HEK293T (cell line): ENCODE results near the gene MPV17.
"Not testable (repeated sequence)": the region's sequence is repeated elsewhere in the genome, so short reads cannot be mapped to it uniquely, and the experiment has no call there.

Source experiments
- CTCF ChIA-PET: fragments of 350-600 bp; formaldehyde crosslinking; extraction: SDS; loops from one replicate; lab custom pipeline; 2021; ENCODE audit warnings: antibody characterized with exemption, inconsistent platforms; lab: Yijun Ruan, JAX
- POLR2A ChIA-PET: fragments of 350-600 bp; formaldehyde crosslinking; extraction: SDS; loops from one replicate; lab custom pipeline; 2020; ENCODE audit warnings: antibody characterized with exemption, inconsistent platforms; lab: Yijun Ruan, JAX
- DNase-seq: peaks from one replicate; pipeline ENCODE4 v3.0.0; 2012; ENCODE audit warnings: mixed read lengths; ENCODE audit errors: extremely low spot score
- ARNT ChIP-seq: fragments of 450-650 bp; IDR thresholded peaks from 2 replicates; pipeline ENCODE4 v1.6.1; 2017; ENCODE audit warnings: mild to moderate bottlenecking
- BHLHE40 ChIP-seq: fragments of 450-650 bp; IDR thresholded peaks from 2 replicates; pipeline ENCODE4 v1.6.1; 2016; ENCODE audit warnings: mild to moderate bottlenecking, moderate library complexity, borderline replicate concordance
- CTBP1 ChIP-seq: fragments of 450-650 bp; IDR thresholded peaks from 2 replicates; pipeline ENCODE4 v1.6.1; 2016; ENCODE audit warnings: borderline replicate concordance
- ELF4 ChIP-seq: fragments of 450-650 bp; IDR thresholded peaks from 2 replicates; pipeline ENCODE4 v1.6.1; 2017; ENCODE audit warnings: antibody characterized with exemption
- FOXA1 ChIP-seq: fragments of 450-650 bp; IDR thresholded peaks from 2 replicates; pipeline ENCODE4 v1.6.1; 2016; ENCODE audit warnings: mild to moderate bottlenecking
- FOXK2 ChIP-seq: fragments of 450-650 bp; IDR thresholded peaks from 2 replicates; pipeline ENCODE4 v1.6.1; 2016; ENCODE audit warnings: mild to moderate bottlenecking
- FOXM1 ChIP-seq: fragments of 450-650 bp; IDR thresholded peaks from 2 replicates; pipeline ENCODE4 v1.6.1; 2017; ENCODE audit warnings: mild to moderate bottlenecking, borderline replicate concordance
- HDGF ChIP-seq: fragments of 450-650 bp; IDR thresholded peaks from 2 replicates; pipeline ENCODE4 v1.6.1; 2017; ENCODE audit warnings: antibody characterized with exemption, borderline replicate concordance
- L3MBTL2 ChIP-seq: fragments of 450-650 bp; conservative IDR thresholded peaks from 2 replicates; pipeline ENCODE4 v1.6.1; 2016; ENCODE audit warnings: mild to moderate bottlenecking
- LEF1 ChIP-seq: fragments of 450-650 bp; IDR thresholded peaks from 2 replicates; pipeline ENCODE4 v1.6.1; 2017; ENCODE audit warnings: mild to moderate bottlenecking, borderline replicate concordance
- NFRKB ChIP-seq: fragments of 450-650 bp; IDR thresholded peaks from 2 replicates; pipeline ENCODE4 v1.6.1; 2016; ENCODE audit warnings: mild to moderate bottlenecking, moderate library complexity
- SP1 ChIP-seq: fragments of 450-650 bp; IDR thresholded peaks from 2 replicates; pipeline ENCODE4 v1.6.1; 2017
- SUZ12 ChIP-seq: fragments of 450-650 bp; IDR thresholded peaks from 2 replicates; pipeline ENCODE4 v1.6.1; 2016; ENCODE audit warnings: mild to moderate bottlenecking
- TARDBP ChIP-seq: fragments of 450-650 bp; IDR thresholded peaks from 2 replicates; pipeline ENCODE4 v1.6.1; 2016
- ZNF384 ChIP-seq: fragments of 450-650 bp; IDR thresholded peaks from 2 replicates; pipeline ENCODE4 v1.6.1; 2016
- TF ChIP-seq, protein P1 (sequence below): fragments of 450-650 bp; IDR thresholded peaks from 2 replicates; pipeline ENCODE4 v1.6.1; 2016

The MPV17 gene

DNA sequence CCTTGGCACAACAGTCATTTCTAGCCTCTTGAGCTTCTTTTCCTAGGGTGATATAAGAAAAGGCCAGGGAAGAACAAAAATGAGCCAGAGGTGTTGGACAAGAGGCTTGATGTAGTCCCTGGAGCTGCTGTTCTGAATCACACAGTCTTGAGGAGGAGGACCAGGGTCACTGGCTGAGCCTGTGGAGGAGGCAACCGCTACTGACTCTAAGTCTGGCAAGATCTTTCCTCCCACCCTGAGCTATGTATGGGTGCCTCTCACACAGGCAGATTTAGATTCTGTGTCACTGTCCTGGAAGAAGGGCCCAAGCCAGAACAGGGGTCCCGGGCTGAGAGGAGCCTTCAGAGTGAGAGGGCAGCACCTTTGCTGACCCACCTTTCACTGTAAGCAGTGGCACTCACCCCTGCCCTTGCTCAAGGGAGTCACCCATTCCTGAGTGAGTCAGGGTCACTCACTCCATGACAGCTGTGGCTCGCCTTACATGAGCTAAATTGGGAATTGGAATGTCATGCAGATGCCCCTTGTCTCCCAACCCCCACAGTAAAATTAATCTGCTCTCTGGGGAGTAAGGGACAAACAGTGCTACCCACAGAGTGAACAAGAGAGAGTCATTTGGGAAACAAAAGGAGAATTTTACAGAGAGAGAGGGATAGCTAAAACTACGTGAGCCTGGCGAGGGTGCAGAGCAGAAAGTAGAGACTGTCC, 40.9 kb downstream of the MPV17 start, which contains the start of gene TRIM54:
TSS of gene TRIM54 (plus strand) at position 575 of the 705 bp plus-strand sequence. CDS start 303 bp downstream, outside the sequence.
- ChIA-PET CTCF (interaction anchor here (1.2 to 3.1 kb wide), 7 partner anchors 9 to 182 kb away, joined by 5 to 31 read pairs (median 7); no protein-coding TSS in a partner anchor), POLR2A (interaction anchor here (0.7 to 2.2 kb wide), 6 partner anchors 10 to 211 kb away, joined by 3 to 8 read pairs (median 4); partner anchors contain the start of genes GTF3C2 and OST4)
- DNase-seq = no peak
- TF ChIP-seq ZNF384 = no peak
- no peak for TF ChIP-seq SUZ12
- TF ChIP-seq ARNT = no peak
- TF ChIP-seq FOXM1 = no peak
- no peak for TF ChIP-seq L3MBTL2
- no peak for TF ChIP-seq ELF4
- TF ChIP-seq NFRKB = no peak
- TF ChIP-seq FOXA1 = no peak

DNA sequence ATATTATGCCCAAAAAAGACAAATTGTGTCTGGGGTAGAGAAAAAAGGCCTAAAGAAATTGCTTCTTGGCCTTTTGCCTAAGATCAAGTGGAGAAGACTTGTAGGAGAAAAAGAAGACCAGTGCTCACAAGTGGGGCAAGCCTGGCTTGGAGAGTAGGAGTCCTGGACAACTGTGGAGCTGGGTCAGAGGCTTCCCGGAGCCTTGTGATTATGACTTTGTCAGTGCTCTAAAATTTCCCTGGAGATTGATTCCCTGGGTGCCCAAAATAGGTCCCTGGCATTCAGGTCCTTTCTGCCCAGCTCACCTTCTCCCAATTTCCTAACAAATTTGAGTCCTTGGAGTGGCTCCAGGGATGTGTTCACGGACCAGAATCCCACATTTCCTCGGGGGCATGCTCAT, 41.5 kb downstream of the MPV17 start:
- ChIA-PET CTCF (interaction anchor here (1.2 to 3.1 kb wide), 5 partner anchors 9 to 182 kb away, joined by 5 to 31 read pairs (median 6); no protein-coding TSS in a partner anchor), POLR2A (interaction anchor here (1.0 to 1.2 kb wide), 2 partner anchors 11 to 75 kb away, joined by 3 to 6 read pairs; partner anchors contain the start of gene GTF3C2)
- no peak for TF ChIP-seq BHLHE40
- TF ChIP-seq, protein P1, sequence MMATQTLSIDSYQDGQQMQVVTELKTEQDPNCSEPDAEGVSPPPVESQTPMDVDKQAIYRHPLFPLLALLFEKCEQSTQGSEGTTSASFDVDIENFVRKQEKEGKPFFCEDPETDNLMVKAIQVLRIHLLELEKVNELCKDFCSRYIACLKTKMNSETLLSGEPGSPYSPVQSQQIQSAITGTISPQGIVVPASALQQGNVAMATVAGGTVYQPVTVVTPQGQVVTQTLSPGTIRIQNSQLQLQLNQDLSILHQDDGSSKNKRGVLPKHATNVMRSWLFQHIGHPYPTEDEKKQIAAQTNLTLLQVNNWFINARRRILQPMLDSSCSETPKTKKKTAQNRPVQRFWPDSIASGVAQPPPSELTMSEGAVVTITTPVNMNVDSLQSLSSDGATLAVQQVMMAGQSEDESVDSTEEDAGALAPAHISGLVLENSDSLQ = no peak
- no peak for TF ChIP-seq NFRKB
- TF ChIP-seq HDGF = no peak
- no peak for TF ChIP-seq FOXM1
- no peak for TF ChIP-seq SUZ12
- TF ChIP-seq TARDBP = no peak
- TF ChIP-seq ZNF384 = no peak
- TF ChIP-seq SP1 = no peak
- TF ChIP-seq FOXA1 = no peak
- TF ChIP-seq LEF1 = no peak
- TF ChIP-seq ARNT = no peak
- TF ChIP-seq FOXK2 = no peak
- no peak for TF ChIP-seq ELF4
- no peak for TF ChIP-seq CTBP1
- TF ChIP-seq L3MBTL2 = no peak
- no peak for DNase-seq

DNA sequence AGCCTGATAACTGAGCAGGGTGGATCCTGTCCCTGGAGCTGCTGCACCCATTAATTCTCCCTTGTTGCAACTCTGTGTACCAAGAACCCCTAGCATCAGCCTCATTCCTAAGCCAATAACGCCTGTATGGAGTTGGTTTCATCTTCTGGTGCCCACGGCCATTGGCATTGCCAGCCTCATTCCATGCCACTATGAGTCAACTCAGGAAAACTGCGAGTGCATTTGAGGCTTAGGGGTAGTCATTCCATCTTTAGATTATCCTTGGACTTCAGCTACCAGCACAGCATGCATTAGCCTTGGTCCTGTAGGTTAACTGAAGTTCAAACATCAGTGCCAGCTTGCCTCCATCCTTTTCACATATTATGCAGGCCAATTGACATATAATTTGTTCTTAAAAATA, 42.1 kb downstream of the MPV17 start:
- ChIA-PET CTCF (interaction anchor here (1.1 to 3.1 kb wide), 7 partner anchors 10 to 33 kb away, joined by 3 to 31 read pairs (median 5); partner anchors contain the start of gene SLC30A3), POLR2A (interaction anchor here (1.2 to 1.8 kb wide), 3 partner anchors 11 to 32 kb away, joined by 6 to 8 read pairs (median 7); no protein-coding TSS in a partner anchor)
- TF ChIP-seq FOXM1 (no peak), L3MBTL2 (no peak), LEF1 (no peak), NFRKB (no peak), ARNT (no peak), ZNF384 (no peak), BHLHE40 (no peak), ELF4 (no peak), HDGF (no peak), FOXA1 (no peak), SP1 (no peak), CTBP1 (no peak), TARDBP (no peak), SUZ12 (no peak), FOXK2 (no peak)
- TF ChIP-seq, protein P1 = no peak
- DNase-seq = no peak

DNA sequence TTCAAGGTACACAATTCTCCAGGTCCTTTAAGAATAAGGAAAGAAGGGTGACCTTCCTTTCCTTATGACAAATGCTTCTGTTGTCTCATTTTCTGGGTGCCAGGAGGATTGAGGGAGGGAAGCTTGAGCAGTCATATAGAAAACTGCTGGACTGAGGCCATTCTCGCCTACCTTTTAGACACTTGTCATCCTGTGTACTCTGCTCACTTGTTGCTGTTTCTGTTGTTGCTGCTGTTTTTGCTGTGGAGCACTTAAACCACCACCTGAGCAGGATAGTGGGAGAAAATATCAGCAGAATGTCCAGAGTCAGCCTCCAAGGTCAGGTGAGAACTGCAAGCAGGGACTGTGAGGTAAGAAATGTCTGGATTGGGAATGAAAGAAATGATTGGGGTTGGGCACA, 44.9 kb downstream of the MPV17 start:
- POLR2A ChIA-PET = interaction anchor here (1.2 kb wide), 1 partner anchor 66 kb away, joined by 4 read pairs; the partner anchor contains the start of genes ATRAID and SLC5A6
- DNase-seq = no peak
- TF ChIP-seq FOXM1 (no peak), SUZ12 (no peak), ELF4 (no peak), FOXA1 (no peak), TARDBP (no peak), HDGF (no peak)
- CTCF ChIA-PET = no interaction called here

DNA sequence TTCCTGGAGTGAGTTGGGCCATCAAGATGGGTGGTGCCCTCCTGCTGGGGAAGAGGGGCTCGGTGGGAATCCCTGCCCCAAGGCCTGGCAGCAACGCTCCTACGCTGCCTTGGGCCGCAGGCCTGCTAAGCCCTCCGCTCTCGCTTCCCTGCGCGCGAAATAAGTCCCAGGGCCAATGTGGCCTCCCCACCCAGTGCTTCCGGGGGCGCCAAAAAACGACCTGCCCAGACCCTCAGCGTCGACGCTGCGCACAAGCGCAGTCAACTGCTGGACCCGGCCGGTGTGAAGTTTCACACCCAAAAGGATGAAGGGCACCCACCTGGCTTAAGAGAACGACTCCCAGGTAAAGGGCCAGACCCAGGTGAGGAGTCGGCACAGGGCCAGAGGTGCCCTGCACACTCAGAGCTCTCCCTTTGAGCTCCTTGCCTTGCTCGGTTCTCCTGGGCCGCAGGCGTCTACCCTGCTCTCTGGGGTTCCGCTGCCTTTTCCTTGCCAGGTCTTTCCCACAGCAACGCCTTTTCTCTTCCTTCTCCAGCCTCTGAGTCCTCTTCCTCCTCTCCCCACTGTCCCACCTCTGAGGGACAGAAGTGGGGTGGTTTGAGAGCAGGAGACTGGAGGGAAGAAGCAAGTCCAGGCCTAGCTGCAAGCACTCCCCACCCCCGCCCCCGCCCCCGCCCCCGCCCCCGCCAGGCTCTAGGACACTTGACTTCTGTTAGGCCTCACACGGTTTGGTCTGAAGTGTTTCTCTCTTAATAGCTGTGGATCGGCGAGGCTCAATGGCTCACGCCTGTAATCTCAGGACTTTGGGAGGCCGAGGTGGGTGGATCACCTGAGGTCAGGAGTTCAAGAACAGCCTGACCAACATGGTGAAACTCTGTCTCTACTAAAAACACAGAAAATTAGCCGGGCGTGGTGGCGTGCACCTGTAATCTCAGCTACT, 47.4 kb downstream of the MPV17 start, which contains the start of gene DNAJC5G:
TSS of gene DNAJC5G (plus strand) at position 223 of the 940 bp plus-strand sequence. CDS start 1,296 bp downstream, outside the sequence.
- ChIA-PET POLR2A (no interaction called here), CTCF (interaction anchor here (1.8 kb wide), 1 partner anchor 11 kb away, joined by 6 read pairs; no protein-coding TSS in a partner anchor)

DNA sequence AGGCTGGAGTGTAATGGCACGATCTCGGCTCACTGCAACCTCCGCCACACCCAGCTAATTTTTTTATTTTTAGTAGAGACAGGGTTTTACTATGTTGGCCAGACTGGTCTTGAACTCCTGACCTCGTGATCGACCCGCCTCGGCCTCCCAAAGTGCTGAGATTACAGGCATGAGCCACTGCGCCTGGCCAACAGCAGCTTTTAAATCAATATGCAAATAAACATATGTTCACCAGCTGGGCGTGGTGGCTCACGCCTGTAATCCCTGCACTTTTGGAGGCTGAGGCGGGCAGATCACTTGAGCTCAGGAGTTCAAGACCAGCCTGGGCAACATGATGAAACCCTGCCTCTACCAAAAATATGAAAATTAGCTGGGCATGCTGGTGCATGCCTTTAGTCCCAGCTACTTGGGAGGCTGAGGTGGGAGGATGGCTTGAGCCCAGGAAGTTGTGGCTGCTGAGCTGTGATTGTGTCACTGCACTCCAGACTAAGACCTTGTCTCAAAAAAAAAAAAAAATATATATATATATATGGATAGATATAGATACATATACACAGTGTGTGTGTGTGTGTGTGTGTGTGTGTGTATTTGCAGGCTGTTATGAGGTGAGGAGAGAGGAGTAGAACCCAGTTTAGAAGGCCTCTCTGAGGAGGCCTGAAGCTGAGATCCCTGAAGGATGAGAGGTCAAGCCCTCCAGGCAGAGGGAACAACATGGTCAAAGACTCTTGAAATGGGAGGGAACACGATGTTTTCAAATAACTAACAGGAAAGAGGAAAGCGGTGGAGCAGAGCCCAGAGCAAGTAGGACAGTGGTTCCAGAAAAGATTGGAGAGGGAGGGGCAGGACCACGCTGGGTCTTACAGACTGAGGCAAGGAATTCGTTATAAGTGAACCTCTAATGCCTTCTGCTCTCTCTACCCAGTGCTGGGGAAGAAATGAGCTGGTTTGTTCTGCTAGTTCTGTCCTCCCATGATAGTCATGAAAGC, 50.1 kb downstream of the MPV17 start:
- ChIA-PET POLR2A (interaction anchor here (0.7 to 2.1 kb wide), 3 partner anchors 8 to 10 kb away, joined by 3 to 9 read pairs (median 4); partner anchors contain the start of gene SLC30A3), CTCF (interaction anchor here (0.6 to 1.9 kb wide), 7 partner anchors 9 to 96 kb away, joined by 3 to 6 read pairs (median 3); no protein-coding TSS in a partner anchor)
- not testable (repeated sequence) for DNase-seq

More for the DNA sequence above, 47.4 kb downstream of the MPV17 start, which contains the start of gene DNAJC5G:
- DNase-seq = no peak
- TF ChIP-seq ARNT (no peak), L3MBTL2 (no peak), HDGF (no peak), ELF4 (no peak), NFRKB (no peak), CTBP1 (no peak), LEF1 (no peak), ZNF384 (no peak), FOXA1 (no peak), SUZ12 (no peak), TARDBP (no peak), FOXK2 (no peak)
- TF ChIP-seq, protein P1 = no peak
